GM19240 (cell line): Measurements from ENCODE around the gene ARHGEF17.

ENCODE experiments used
- DNase-seq: peaks from one replicate; pipeline ENCODE4 v3.0.0; 2011; ENCODE audit warnings: low spot score; ENCODE audit not compliant: insufficient read length

The ARHGEF17 gene

DNA sequence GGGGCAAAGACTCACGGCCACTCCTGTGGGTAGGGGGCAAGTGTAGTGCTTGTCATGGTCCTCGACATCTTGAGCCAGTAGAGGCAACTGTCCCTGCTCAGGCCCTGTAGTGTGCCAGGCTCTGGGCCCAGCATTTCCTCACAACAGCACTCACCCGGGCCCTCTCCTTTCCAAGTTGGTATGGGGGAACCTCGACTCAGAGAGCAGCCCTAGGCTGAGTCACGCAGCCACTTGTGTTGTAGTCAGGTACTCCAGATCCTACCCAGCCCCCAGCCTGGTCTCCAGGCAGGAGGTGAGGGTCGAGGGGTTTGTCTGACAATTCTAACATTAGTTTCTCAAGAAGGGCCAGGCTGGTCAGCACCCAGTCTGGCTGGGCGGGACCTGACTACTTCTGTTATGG, 72.3 kb downstream of the ARHGEF17 start:
- no peak for DNase-seq

- no peak for DNase-seq
Observed at GRCh38 chr11:73380897-73381410, 72.9 kb downstream of the ARHGEF17 start.

GRCh38 chr11:73381589-73381988, 73.5 kb downstream of the ARHGEF17 start:
- no peak for DNase-seq

- DNase-seq, result no peak
Observed at GRCh38 chr11:73382183-73382582, 74.1 kb downstream of the ARHGEF17 start.

- DNase-seq, result no peak
Observed at GRCh38 chr11:73382747-73383146, 74.7 kb downstream of the ARHGEF17 start.

- DNase-seq, result no peak
Observed at GRCh38 chr11:73383249-73384124, 75.4 kb downstream of the ARHGEF17 start.

DNA sequence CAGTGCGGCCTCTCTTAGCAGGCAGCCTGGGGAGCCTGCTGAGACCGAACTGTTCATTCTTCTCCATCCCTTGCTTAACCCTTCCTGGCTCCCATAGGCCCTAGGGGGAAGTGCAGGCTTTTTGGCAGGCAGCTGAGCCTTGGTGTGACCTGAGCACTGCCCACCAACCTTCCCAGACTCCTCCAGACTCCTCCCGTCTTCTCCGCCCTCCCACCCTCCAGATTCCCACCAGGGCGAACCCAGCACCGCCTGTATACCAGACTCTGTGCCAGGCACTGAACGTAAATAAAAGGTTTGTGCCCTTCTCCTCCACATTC, 76.0 kb downstream of the ARHGEF17 start:
- no peak for DNase-seq

- no peak for DNase-seq
Observed at GRCh38 chr11:73384531-73384871, 76.4 kb downstream of the ARHGEF17 start.

GRCh38 chr11:73384872-73385689, 77.0 kb downstream of the ARHGEF17 start:
- DNase-seq, result peak; percentile 75

GRCh38 chr11:73386016-73386415, 77.9 kb downstream of the ARHGEF17 start:
- DNase-seq, result no peak

- DNase-seq, result no peak
Observed at GRCh38 chr11:73386546-73386945, 78.5 kb downstream of the ARHGEF17 start.

- no peak for DNase-seq
Observed at GRCh38 chr11:73387594-73388264, 79.7 kb downstream of the ARHGEF17 start.

DNA sequence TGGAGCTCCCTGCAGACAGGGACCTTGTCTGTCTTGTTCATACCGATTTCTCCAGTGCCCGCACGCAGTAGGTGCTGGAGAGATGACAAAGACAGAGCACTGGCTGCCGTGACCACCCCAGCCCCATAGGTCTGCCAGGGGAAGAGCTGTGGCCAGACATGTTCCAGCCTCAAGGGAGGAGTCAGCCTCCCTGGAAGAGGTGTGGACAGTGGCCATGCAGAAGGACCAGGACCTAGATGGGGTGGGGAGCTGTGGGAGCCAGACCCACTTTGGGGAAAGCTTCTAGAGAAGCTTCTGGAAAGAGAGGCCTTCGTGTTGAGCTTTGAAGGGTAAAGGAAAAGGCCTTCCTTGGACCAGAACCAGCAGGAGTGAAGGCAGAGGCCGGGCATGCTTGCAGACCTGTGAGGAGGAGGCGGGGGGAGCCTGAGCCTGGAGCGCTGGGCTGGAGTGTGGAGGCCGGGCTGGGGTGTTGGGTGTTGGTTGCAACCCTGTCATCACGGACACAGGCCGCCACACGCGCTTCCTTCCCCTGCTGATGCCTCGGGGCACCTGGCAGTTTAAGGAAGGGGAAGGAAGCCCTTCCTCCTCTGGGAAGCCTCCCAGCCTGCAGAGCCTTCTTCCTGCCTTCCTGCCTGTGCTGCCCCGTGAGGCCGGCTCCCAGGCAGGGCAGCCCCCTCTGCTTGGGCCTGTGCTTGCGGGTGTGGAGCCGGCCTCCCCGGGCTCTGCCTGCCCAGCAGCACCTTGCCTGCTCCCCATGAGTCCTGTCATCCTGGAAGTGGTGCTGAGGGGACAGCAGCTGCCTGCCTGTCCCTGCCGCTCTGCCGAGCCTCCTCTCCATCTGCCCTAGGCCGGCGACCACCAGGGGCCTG, 80.4 kb downstream of the ARHGEF17 start:
- DNase-seq, result no peak

DNA sequence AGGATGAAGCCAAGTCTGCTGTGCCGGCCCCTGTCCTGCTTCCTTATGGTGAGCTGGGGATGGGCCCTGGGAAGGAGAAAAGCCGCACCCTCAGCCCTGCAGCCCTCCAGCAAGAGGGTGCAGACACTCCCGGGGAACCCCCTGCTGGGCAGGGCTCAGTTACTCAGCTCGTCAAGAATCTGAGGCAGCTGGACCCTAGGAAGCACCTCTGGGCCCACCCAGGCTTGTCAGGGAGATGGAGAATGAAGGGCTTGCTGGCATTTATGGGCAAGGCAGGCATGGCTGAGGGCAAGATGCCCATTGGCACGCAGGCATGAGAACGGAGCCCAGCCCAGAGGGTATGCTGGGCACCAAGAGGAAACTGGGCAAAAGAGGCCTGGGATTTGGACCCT, 81.1 kb downstream of the ARHGEF17 start:
- no peak for DNase-seq

DNA sequence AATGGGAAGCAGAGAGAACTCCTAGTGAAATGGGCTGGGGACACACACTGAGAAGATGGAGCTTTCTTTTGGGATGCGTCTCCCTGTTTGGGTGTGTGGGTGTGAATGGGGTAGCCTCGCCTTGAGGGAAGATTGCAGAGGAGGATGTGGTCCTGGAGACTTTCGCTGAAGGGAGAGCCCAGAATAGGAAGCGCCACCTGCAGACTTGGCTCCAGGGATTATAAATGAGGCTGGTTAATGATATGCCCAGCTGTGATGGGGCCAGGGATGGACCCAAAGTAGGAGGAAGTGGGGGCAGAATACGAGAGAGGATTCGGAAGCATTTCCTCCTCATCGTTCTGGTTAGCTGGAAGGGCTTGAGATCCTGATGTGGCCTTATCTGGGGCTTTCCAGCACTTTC, 81.8 kb downstream of the ARHGEF17 start:
- no peak for DNase-seq

- DNase-seq, result no peak
Observed at GRCh38 chr11:73390601-73391565, 82.8 kb downstream of the ARHGEF17 start.

DNA sequence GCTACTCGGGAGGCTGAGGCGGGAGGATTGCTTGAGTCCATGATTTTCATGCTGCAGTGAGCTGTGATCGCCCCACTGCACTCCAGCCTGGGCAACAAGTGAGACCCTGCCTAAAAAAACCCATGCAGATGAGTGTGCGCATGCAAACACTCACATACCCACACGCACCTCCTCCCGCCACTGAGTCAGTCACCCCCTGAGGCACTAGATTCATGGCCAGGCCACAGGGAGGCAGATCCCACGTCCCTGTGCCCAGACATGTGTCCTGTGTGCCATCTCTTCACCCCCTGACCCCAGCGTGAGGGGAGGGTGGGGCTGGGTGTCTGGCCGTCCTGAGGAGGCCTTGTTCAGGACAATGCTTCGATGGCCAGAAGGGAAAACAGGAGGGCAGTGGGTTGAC, 83.6 kb downstream of the ARHGEF17 start:
- DNase-seq, result no peak

- no peak for DNase-seq
Observed at GRCh38 chr11:73392108-73393010, 84.3 kb downstream of the ARHGEF17 start.

- no peak for DNase-seq
Observed at GRCh38 chr11:73393011-73393380, 84.9 kb downstream of the ARHGEF17 start.
